ENCODE data around the gene TAGLN2. TPM values are rescaled to one million over a fixed set of nuclear protein-coding genes. Genes with fewer than 3 reads are reported as not detected.

The TAGLN2 gene
- total and polyA plus RNA-seq, 9 of the 15 experiments (the other 6 are each of a cell fraction or from before 2014, with no cell fraction given) = 192 to 683 (median 455) TPM

DNA sequence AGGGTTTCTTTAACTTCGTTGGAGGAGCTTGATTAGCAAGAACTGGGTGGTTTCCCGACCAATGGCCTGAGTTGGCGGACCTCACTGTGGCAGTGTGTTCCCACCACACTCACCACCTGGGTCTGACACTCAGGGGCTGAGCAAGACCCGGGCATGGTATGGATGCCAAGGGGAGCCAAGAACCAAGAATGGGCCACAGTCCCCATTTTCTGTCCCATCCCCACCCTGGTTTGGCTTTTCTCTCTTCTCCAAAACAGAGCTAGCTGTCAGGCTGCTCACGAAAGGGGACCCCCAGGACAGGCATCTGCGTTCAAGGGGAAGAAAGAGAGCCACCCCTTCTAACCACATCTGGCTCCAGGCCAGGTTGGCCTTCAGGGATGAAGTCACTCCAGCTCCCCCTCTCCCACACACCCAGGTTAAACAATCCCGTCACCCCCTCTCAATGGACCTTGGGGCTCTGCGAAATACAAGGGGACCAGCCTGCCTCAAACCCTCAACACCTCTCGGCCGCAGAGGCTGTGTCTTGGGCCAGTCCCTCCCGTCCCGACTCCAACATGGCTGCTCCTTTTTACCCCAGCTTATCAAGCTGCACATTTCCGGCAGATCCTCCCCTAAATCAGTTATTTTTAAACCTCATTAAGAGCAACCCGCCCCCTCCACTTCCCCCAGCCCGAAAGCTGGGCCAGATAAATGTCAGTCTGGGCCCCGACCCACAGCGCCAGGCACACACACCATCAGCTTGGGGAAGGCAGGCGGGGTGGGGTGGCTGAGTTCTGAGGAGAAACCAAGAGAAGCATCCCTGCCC, 3.4 kb downstream of the TAGLN2 start:
- peak overlapping the region; percentile 100 for H3K27ac ChIP-seq (ENCODE audit: extremely low read depth, low read depth, low read length)
- in situ Hi-C loops (cut with MboI) (no loop called here), intact Hi-C loops (cut with micrococcal nuclease) (loop anchor here (10.0 kb wide), 2 partner anchors 87 to 343 kb away; partner anchors contain the start of gene DCAF8)
- H3K4me2 ChIP-seq (ENCODE audit: insufficient read depth, low read length) = peak overlapping the region; percentile 94
- peaks cover 24 to 48% of the 10 kb centered on the region in 2 experiments for H3K4me1 ChIP-seq (replicated peaks in 1 of 2; ENCODE audit: control insufficient read depth in 2 of 2, insufficient read depth in 2 of 2, low read length in 2 of 2)
- H3K4me3 ChIP-seq = peak overlapping the region; percentile 72
- DNase-seq (ENCODE audit: extremely low read depth in 1 of 4, low spot score in 3 of 4) = peak; percentile 52 to 83 (median 67)
- WGBS (ENCODE audit: insufficient coverage, low coverage, missing lambda C conversion rate) = 13% methylated on average over 17 of the region's 18 CpGs
- ChIA-PET CTCF (ENCODE audit: low intra/inter-chr PET ratio) (no interaction called here), POLR2A (interaction anchor here (0.6 to 4.2 kb wide), 9 partner anchors 6 to 492 kb away, joined by 3 to 35 read pairs (median 4); no protein-coding TSS in a partner anchor)
- peaks cover 39% of the 10 kb centered on the region; the same call in 1 of the 2 replicates for H4K20me1 ChIP-seq (replicated peaks; ENCODE audit: control insufficient read depth, insufficient read depth, low read length)
- TSS peak; percentile 14 for BruUV-seq (replicated peaks)
- H3K27me3 ChIP-seq (ENCODE audit: control insufficient read depth in 2 of 2, insufficient read depth in 2 of 2, low read length in 2 of 2) = no peaks in the 10 kb centered on the region
- no peak overlapping the region for H2AFZ ChIP-seq (ENCODE audit: low read depth, low read length)
- H3K9me3 ChIP-seq (replicated peaks; ENCODE audit: control insufficient read depth, insufficient read depth, low read depth, low read length) = no peaks in the 10 kb centered on the region
- peak overlapping the region; percentile 93 to 99 for H3K9ac ChIP-seq (ENCODE audit: insufficient read depth in 1 of 2, low read depth in 2 of 2, low read length in 2 of 2)
- peak; percentile 48 for FAIRE-seq
- peaks cover 61% of the 10 kb centered on the region for H3K36me3 ChIP-seq (ENCODE audit: control insufficient read depth, insufficient read depth, low read length)
- peak; percentile 2 for ATAC-seq
- H3K79me2 ChIP-seq (ENCODE audit: control insufficient read depth, insufficient read depth, low read length) = peaks cover 62% of the 10 kb centered on the region
- H3K9me1 ChIP-seq (ENCODE audit: control insufficient read depth, insufficient read depth, low read length) = peaks cover 12% of the 10 kb centered on the region
- TF ChIP-seq NFIC (IDR thresholded peaks at IDR 0.05) (peak; percentile 96), ZNF23 (CRISPR knock-in tag; IDR thresholded peaks at IDR 0.05) (no peak), GABPA (tag; conservative IDR thresholded peaks at IDR 0.05; ENCODE audit: low read depth) (peak; percentile 32), SMARCE1 (IDR thresholded peaks at IDR 0.05) (peak; percentile 38; the same call in 1 of the 2 replicates), HDAC1 (IDR thresholded peaks at IDR 0.05) (0 out of 4 replicates have a peak, but pooled peaks of 1 of the 2 experiments have one; percentile 14), SUPT5H (IDR thresholded peaks at IDR 0.05) (0 out of 2 replicates have a peak, but pooled peaks have one; percentile 7)
- TF ChIP-seq, protein P1, sequence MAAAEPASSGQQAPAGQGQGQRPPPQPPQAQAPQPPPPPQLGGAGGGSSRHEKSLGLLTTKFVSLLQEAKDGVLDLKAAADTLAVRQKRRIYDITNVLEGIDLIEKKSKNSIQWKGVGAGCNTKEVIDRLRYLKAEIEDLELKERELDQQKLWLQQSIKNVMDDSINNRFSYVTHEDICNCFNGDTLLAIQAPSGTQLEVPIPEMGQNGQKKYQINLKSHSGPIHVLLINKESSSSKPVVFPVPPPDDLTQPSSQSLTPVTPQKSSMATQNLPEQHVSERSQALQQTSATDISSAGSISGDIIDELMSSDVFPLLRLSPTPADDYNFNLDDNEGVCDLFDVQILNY (CRISPR knock-in tag; IDR thresholded peaks at IDR 0.05) = no peak
- TF ChIP-seq, protein P2, sequence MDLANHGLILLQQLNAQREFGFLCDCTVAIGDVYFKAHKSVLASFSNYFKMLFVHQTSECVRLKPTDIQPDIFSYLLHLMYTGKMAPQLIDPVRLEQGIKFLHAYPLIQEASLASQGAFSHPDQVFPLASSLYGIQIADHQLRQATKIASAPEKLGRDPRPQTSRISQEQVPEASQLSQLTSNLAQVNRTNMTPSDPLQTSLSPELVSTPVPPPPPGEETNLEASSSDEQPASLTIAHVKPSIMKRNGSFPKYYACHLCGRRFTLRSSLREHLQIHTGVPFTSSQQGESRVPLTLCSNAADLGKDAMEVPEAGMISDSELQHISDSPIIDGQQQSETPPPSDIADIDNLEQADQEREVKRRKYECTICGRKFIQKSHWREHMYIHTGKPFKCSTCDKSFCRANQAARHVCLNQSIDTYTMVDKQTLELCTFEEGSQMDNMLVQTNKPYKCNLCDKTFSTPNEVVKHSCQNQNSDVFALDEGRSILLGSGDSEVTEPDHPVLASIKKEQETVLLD (IDR thresholded peaks at IDR 0.05) = no peak
- TF ChIP-seq, protein P3, sequence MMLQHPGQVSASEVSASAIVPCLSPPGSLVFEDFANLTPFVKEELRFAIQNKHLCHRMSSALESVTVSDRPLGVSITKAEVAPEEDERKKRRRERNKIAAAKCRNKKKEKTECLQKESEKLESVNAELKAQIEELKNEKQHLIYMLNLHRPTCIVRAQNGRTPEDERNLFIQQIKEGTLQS (IDR thresholded peaks at IDR 0.05) = peak; percentile 59
- TF ChIP-seq, protein P3 (CRISPR knock-in tag; conservative IDR thresholded peaks at IDR 0.05) = no peak
- TF ChIP-seq, protein P4, sequence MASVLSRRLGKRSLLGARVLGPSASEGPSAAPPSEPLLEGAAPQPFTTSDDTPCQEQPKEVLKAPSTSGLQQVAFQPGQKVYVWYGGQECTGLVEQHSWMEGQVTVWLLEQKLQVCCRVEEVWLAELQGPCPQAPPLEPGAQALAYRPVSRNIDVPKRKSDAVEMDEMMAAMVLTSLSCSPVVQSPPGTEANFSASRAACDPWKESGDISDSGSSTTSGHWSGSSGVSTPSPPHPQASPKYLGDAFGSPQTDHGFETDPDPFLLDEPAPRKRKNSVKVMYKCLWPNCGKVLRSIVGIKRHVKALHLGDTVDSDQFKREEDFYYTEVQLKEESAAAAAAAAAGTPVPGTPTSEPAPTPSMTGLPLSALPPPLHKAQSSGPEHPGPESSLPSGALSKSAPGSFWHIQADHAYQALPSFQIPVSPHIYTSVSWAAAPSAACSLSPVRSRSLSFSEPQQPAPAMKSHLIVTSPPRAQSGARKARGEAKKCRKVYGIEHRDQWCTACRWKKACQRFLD (CRISPR knock-in tag; IDR thresholded peaks at IDR 0.05) = peak; percentile 57; the same call in 1 of the 2 replicates
- TF ChIP-seq, protein P5, sequence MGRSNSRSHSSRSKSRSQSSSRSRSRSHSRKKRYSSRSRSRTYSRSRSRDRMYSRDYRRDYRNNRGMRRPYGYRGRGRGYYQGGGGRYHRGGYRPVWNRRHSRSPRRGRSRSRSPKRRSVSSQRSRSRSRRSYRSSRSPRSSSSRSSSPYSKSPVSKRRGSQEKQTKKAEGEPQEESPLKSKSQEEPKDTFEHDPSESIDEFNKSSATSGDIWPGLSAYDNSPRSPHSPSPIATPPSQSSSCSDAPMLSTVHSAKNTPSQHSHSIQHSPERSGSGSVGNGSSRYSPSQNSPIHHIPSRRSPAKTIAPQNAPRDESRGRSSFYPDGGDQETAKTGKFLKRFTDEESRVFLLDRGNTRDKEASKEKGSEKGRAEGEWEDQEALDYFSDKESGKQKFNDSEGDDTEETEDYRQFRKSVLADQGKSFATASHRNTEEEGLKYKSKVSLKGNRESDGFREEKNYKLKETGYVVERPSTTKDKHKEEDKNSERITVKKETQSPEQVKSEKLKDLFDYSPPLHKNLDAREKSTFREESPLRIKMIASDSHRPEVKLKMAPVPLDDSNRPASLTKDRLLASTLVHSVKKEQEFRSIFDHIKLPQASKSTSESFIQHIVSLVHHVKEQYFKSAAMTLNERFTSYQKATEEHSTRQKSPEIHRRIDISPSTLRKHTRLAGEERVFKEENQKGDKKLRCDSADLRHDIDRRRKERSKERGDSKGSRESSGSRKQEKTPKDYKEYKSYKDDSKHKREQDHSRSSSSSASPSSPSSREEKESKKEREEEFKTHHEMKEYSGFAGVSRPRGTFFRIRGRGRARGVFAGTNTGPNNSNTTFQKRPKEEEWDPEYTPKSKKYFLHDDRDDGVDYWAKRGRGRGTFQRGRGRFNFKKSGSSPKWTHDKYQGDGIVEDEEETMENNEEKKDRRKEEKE (IDR thresholded peaks at IDR 0.05; ENCODE audit: borderline replicate concordance in 1 of 2, control insufficient read depth in 1 of 2, low read depth in 2 of 2, low read length in 1 of 2) = no peak
